KMS-11 (cell line): ENCODE measurements around the gene COLEC12.

Experiments used
- H2AFZ ChIP-seq: fragments of 200-600 bp; sonication (generic); 2 replicates; pipeline ENCODE4 v1.6.1; 2016; ENCODE audit warnings: antibody characterized with exemption, mixed run types, low read depth
- H3K27ac ChIP-seq: fragments of 200-600 bp; sonication (generic); 2 replicates; pipeline ENCODE4 v1.6.1; 2016; ENCODE audit warnings: mild to moderate bottlenecking, mixed run types
- H3K27me3 ChIP-seq: fragments of 200-600 bp; sonication (generic); 2 replicates; pipeline ENCODE4 v1.6.1; 2017; ENCODE audit warnings: mild to moderate bottlenecking, low read depth, mixed run types, moderate library complexity; ENCODE audit not compliant: insufficient read depth
- H3K36me3 ChIP-seq: fragments of 200-600 bp; sonication (generic); 2 replicates; pipeline ENCODE4 v1.6.1; 2017; ENCODE audit warnings: mild to moderate bottlenecking, mixed run types; ENCODE audit not compliant: insufficient read depth
- H3K4me1 ChIP-seq: fragments of 200-600 bp; sonication (generic); 2 replicates; pipeline ENCODE4 v1.6.1; 2016; ENCODE audit warnings: mild to moderate bottlenecking, low read depth, mixed run types; ENCODE audit not compliant: poor library complexity, severe bottlenecking
- H3K4me2 ChIP-seq: fragments of 200-600 bp; sonication (generic); 2 replicates; pipeline ENCODE4 v1.7.0; 2016; ENCODE audit warnings: mild to moderate bottlenecking, mixed run types
- H3K4me3 ChIP-seq: fragments of 200-600 bp; sonication (generic); IDR thresholded peaks from 2 replicates; pipeline ENCODE4 v1.6.1; 2017; ENCODE audit warnings: low read depth, low read length, mixed read lengths; ENCODE audit not compliant: insufficient read depth
- H3K79me2 ChIP-seq: fragments of 200-600 bp; sonication (generic); 2 replicates; pipeline ENCODE4 v1.6.1; 2016; ENCODE audit warnings: low read depth, mixed run types; ENCODE audit not compliant: insufficient read depth
- H3K9ac ChIP-seq: fragments of 200-600 bp; sonication (generic); 2 replicates; pipeline ENCODE4 v1.6.1; 2016; ENCODE audit warnings: mild to moderate bottlenecking, mixed run types
- H4K20me1 ChIP-seq: fragments of 200-600 bp; sonication (generic); 2 replicates; pipeline ENCODE4 v1.6.1; 2016; ENCODE audit warnings: mild to moderate bottlenecking, mixed run types; ENCODE audit not compliant: insufficient read depth
- TF ChIP-seq, protein P1 (sequence below): fragments of 200-600 bp; sonication (generic); conservative IDR thresholded peaks from 2 replicates; pipeline ENCODE4 v1.6.1; 2017; ENCODE audit warnings: low read depth, mild to moderate bottlenecking, antibody characterized with exemption, low read length, moderate library complexity, mixed read lengths

The COLEC12 gene

DNA sequence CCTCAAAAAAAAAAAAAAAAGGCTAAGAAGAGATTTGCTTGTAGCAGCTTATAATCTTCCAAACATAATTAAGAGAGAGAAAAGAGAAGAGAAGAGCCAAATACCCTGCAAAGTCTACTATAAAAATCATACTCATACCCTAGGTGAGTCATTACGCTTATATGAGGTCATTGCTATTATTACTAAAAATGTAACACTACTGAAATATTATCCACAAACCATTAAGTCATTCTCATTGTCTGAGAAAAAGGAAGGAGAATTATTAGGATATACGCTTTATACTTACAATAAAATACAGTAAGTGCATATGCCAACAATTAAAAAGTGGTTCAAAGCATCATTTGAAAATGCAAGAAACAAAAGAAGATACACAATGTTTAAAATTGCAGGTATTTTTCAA is 66.5 kb downstream of the COLEC12 start:
- H3K27me3 ChIP-seq: no peaks in the 10 kb centered on the region
- no peak overlapping the region for H3K27ac ChIP-seq
- H3K4me1 ChIP-seq: no peaks in the 10 kb centered on the region
- TF ChIP-seq, protein P1, sequence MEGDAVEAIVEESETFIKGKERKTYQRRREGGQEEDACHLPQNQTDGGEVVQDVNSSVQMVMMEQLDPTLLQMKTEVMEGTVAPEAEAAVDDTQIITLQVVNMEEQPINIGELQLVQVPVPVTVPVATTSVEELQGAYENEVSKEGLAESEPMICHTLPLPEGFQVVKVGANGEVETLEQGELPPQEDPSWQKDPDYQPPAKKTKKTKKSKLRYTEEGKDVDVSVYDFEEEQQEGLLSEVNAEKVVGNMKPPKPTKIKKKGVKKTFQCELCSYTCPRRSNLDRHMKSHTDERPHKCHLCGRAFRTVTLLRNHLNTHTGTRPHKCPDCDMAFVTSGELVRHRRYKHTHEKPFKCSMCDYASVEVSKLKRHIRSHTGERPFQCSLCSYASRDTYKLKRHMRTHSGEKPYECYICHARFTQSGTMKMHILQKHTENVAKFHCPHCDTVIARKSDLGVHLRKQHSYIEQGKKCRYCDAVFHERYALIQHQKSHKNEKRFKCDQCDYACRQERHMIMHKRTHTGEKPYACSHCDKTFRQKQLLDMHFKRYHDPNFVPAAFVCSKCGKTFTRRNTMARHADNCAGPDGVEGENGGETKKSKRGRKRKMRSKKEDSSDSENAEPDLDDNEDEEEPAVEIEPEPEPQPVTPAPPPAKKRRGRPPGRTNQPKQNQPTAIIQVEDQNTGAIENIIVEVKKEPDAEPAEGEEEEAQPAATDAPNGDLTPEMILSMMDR: no peak
- no peak overlapping the region for H3K4me3 ChIP-seq
- H3K79me2 ChIP-seq: no peaks in the 10 kb centered on the region
- H4K20me1 ChIP-seq: no peaks in the 10 kb centered on the region
- H3K9ac ChIP-seq: no peak overlapping the region
- no peak overlapping the region for H3K4me2 ChIP-seq
- no peak overlapping the region for H2AFZ ChIP-seq
- no peaks in the 10 kb centered on the region for H3K36me3 ChIP-seq

DNA sequence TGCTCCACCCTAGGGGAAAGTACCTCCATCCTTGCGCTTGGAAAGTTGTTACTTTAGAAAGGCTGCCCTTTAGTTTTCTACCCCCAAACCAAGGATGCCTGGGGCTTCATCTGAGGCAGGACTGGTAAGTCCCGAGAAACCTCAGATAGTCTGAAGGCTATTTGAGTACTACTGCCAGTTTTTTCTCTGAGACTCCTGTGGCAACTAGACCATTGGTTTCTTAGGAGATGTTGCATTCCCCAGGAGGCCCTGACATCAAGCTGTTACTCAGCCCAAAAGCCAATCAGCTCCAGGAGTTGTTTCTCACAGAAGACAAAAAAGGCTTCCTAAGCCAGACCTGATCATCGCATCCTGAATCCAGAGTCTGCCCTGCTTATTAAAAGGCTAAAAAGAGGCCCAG is 67.2 kb downstream of the COLEC12 start:
- TF ChIP-seq, protein P1: no peak
- Histone ChIP-seq H3K27ac (no peak overlapping the region), H3K9ac (no peak overlapping the region)

DNA sequence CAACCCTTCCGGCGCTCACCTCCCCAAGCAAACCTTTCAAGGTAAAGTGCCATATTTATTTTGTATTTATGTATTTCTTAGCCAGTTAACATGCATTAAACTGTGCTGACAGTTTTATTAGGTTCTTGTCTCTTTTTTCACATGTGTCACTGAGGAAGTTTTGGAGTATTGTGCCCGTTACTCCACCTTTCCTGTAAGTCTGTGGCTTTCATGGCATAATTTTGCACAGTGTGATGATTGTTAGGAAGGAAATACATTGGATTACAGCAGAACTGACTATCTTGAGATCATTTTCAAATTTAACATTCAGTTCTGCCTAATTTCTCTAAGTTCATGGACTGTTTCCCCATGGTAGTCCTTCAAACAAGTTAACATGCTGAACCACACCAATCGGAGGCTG is 67.7 kb downstream of the COLEC12 start:
- Histone ChIP-seq H3K9ac (no peak overlapping the region), H3K4me2 (no peak overlapping the region), H3K4me1 (no peaks in the 10 kb centered on the region)

More for the DNA sequence above, 67.2 kb downstream of the COLEC12 start:
- Histone ChIP-seq H4K20me1 (no peaks in the 10 kb centered on the region), H3K4me1 (no peaks in the 10 kb centered on the region), H3K4me2 (no peak overlapping the region), H3K27me3 (no peaks in the 10 kb centered on the region), H3K79me2 (no peaks in the 10 kb centered on the region), H3K4me3 (no peak overlapping the region), H2AFZ (no peak overlapping the region), H3K36me3 (no peaks in the 10 kb centered on the region)

DNA sequence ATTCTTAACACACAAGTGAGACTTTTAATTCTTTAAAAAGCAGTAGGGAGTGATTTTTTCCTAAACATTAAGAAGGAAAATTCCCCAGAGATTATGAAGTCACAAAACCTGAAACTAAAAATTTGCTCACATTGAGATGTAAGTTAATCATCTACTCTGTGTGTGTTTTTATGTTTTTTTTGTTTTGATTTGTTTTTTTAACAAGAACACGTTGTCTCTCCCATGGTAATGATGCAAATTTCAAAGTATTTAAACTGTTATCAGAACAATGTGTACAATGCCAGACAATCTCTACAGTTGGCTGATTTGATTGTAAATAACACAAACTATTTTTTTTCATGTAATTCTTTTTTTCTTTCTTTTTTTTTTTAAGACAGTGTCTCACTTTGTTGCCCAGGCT is 71.5 kb downstream of the COLEC12 start:
- H3K27me3 ChIP-seq: no peaks in the 10 kb centered on the region
- H3K4me1 ChIP-seq: no peaks in the 10 kb centered on the region
- H3K36me3 ChIP-seq: no peaks in the 10 kb centered on the region
- no peak overlapping the region for H2AFZ ChIP-seq
- no peak overlapping the region for H3K27ac ChIP-seq
- no peak overlapping the region for H3K9ac ChIP-seq
- no peaks in the 10 kb centered on the region for H4K20me1 ChIP-seq
- H3K4me3 ChIP-seq: no peak overlapping the region
- TF ChIP-seq, protein P1: no peak
- H3K79me2 ChIP-seq: no peaks in the 10 kb centered on the region
- no peak overlapping the region for H3K4me2 ChIP-seq

More for the DNA sequence above, 67.7 kb downstream of the COLEC12 start:
- H3K27ac ChIP-seq: no peak overlapping the region
- no peaks in the 10 kb centered on the region for H3K79me2 ChIP-seq
- no peaks in the 10 kb centered on the region for H3K36me3 ChIP-seq
- no peaks in the 10 kb centered on the region for H4K20me1 ChIP-seq
- no peak overlapping the region for H3K4me3 ChIP-seq
- no peak overlapping the region for H2AFZ ChIP-seq
- TF ChIP-seq, protein P1: no peak
- no peaks in the 10 kb centered on the region for H3K27me3 ChIP-seq

DNA sequence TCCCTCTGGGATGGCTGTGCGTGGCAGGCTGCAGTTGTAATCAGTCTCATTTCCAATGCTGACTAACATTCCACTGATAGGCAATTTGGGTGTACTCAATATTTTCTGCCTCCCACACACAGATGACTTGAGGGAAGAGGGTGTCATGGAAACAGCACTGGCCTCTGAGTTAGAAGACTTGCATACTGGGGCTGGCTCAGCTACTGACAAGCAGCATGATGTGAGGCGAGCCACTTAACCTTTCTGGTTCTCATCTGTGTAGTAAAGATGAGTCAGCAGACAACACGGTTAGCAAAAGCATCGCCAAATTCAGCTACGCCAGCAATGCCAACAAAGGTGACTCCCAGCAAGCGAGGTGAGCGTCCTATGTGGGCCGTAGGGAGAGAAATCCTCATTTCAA is 73.5 kb downstream of the COLEC12 start:
- Histone ChIP-seq H3K27ac (no peak overlapping the region), H3K4me1 (no peaks in the 10 kb centered on the region), H3K4me3 (no peak overlapping the region), H3K9ac (no peak overlapping the region), H4K20me1 (no peaks in the 10 kb centered on the region), H3K27me3 (no peaks in the 10 kb centered on the region), H3K36me3 (no peaks in the 10 kb centered on the region), H3K4me2 (no peak overlapping the region), H3K79me2 (no peaks in the 10 kb centered on the region), H2AFZ (no peak overlapping the region)
- TF ChIP-seq, protein P1: no peak
